ENCODE results near the gene RSU1.
"Not testable (repeated sequence)": the region's sequence is repeated elsewhere in the genome, so short reads cannot be mapped to it uniquely, and the experiment has no call there.

RSU1 gene

GRCh38 chr10:16817125-16818019 lies at the start of gene RSU1:
TSS of gene RSU1 (minus strand) at chr10:16817424. CDS start at chr10:16817081, 343 bp downstream.
- peak; percentile 100 for DNase-seq (ENCODE audit: low read depth in 2 of 2)

DNA sequence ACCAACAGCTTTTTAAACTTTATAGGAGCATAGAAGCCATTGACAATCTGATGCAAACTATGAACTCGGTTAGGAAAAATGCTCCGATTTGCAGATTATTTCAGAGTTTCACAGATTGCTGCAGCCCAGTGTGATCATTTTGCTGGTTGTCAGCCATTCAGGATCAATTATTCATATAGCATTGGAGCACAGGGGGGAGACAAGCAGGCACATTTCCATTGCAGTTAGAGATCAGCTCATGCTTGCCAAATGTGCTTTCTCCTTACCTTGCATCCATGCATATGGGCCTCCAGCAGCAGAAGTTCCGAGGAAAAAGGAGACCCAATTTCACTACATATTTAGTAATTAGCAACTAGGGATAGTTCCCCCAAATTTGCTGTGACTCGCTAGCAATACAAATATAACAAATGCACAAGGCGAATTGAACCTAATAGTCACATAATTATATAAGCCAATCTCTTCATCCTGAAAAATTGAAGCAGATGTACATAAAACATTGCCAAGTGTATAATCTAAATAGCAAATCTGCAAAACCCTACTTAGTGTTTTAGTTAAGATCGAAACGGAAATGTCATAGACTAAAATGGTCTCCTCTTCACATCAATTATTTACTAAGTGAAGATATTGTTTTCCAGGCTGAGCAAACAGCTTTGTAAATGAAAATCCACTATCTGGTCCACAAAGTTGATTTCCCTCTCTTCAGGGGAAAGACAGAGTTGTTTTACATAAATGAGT lies 49.5 kb upstream of the RSU1 start:
- no peak for DNase-seq (ENCODE audit: low read depth in 2 of 2)

- DNase-seq (ENCODE audit: low read depth in 2 of 2), result no peak
Measured at GRCh38 chr10:16865766-16866165, 48.5 kb upstream of the RSU1 start.

- no peak for DNase-seq (ENCODE audit: low read depth in 2 of 2)
Measured at GRCh38 chr10:16863766-16864165, 46.5 kb upstream of the RSU1 start.

DNA sequence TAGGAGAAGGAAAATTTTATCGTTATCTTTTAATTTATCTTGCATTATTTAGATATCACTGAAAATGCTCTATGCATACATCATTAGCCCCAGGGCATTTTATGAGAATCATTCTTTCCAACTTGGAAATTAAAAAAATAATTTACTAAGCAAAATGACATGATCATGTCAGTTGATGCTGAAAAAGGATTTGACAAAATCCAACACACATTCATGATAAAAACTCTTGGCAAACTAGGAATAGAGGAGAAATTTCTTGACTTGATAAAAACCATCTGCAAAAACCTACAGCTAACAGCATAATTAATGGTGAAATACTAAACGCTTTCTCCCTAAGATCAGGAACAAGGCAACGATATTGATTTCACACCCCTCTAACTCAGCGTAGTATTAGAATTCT lies 40.2 kb upstream of the RSU1 start:
- no peak for DNase-seq (ENCODE audit: low read depth in 2 of 2)

DNA sequence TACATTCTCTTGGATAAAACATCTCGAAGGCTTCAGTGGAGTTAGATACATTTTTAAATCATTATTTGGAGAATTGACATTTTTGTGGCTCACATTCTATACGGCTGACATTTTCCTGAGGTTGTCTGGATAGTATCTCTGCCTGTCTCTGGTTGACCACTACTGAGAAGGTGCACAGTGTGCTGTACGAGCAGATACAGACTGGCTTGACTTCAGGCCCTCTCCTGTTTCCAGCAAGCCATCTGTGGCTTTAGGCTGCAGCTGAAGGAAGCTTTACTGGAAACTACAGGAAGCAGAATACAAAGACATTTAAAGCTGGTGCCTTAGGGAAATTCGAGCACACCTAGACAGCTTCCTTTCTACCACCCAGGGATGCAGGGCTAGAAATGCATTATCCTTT lies 39.3 kb upstream of the RSU1 start:
- no peak for DNase-seq (ENCODE audit: low read depth in 2 of 2)

GRCh38 chr10:16856092-16856491 lies 38.9 kb upstream of the RSU1 start:
- DNase-seq (ENCODE audit: low read depth in 2 of 2), result no peak

DNA sequence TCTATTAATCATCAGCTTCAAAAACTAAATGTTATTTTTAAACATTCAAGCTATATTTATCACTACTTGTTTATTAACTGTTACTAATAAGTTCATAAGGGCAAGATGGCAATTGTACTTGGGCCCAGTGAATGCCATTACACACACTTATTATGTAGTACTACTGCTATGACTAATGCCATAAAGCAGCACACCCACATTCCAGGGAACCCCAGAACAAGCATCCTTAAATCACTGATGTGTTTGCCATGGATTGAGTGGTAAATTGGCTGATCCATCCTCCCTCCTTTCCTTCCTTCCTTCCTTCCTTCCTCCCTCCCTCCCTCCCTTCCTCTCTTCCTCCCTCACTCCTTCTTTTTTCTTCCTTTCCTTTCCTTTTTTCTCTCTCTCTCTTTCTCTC lies 37.4 kb upstream of the RSU1 start:
- no peak for DNase-seq (ENCODE audit: low read depth in 2 of 2)

DNA sequence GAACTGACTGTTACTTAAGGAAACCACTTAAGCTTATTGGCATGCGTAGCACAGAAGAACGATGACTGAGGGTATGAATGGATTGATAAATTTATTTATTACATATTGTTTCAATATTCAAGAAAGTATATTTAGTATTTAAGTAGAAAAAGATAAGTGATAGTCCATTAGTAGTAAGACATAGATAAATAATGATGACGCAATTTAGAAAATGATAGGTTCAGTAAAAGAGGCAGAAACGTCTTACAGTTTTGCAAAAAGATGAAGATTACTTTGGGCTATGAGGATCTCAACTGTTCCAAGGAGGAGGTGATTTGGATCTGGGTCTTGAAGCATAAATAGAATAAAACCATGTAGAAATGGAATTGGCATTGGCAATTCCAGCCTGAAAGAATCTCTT lies 36.6 kb upstream of the RSU1 start:
- DNase-seq (ENCODE audit: low read depth in 2 of 2), result no peak

- DNase-seq (ENCODE audit: low read depth in 2 of 2), result no peak
Measured at GRCh38 chr10:16853201-16853600, 36.0 kb upstream of the RSU1 start.

GRCh38 chr10:16852624-16853023 lies 35.4 kb upstream of the RSU1 start:
- no peak for DNase-seq (ENCODE audit: low read depth in 2 of 2)

DNA sequence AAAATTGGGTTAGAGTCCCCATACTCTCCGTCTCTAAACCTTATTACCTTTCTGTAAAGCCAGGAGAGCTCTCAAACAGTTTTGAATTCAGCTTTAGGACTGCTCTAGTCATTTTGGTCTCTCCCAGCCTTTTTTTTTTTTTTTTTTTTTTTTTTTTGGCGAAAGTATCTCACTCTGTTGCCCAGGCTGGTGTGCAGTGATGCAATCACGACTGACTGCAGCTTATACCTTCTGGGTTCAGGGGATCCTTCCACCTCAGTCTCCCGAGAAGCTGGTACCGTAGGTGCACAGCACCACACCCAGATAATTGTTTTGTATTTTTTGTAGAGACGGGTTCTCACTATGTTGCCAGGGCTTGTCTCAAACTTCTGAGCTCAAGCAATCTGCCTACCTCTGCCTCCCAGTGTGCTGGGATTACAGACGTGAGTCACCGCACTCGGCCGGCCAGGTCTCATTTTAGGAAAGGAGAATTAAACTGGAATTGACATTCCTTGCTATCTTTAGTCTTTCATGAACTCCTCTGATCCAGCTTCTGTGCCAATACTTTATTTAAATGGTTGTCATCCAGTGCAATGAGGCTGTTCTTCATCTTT lies 31.4 kb upstream of the RSU1 start:
- DNase-seq (ENCODE audit: low read depth in 2 of 2), result no peak

DNA sequence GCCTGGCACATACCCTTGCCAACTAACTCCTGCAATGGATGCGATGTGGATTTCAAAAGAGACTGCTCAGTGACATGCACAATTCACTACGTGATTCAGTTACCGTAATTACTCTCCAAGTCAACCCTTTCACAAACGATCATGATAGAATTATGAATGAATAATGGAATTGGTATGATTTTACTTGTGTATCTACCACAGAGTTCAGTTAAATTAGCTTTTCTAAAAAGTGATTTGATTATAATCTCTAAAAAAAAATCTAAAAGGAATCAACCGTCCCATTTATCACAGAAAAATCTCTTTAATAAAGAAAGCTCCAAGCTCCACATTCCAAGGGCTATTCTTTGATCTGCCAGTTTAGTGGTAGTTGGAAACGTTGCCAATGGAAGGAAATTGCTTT lies 30.4 kb upstream of the RSU1 start:
- DNase-seq (ENCODE audit: low read depth in 2 of 2), result no peak

DNA sequence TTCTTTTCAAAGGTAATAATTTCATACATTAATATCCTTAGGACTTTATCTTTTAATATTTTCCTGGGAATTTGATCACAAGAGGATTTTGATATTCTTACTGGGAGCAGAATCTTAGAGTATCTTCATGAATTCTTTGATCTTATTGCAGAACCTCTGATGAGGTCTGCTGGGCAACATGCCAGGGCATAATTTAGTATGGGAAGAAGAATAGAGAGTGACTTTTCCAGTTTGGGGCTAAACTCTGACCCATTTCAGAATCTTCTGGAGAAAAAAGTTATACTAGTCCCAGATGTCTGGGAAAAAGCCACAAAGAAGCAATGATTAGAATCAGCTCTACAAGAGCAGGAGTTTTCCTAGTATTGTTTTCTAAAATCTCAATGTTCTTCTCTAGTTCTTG lies 28.0 kb upstream of the RSU1 start:
- DNase-seq (ENCODE audit: low read depth in 2 of 2), result no peak

DNA sequence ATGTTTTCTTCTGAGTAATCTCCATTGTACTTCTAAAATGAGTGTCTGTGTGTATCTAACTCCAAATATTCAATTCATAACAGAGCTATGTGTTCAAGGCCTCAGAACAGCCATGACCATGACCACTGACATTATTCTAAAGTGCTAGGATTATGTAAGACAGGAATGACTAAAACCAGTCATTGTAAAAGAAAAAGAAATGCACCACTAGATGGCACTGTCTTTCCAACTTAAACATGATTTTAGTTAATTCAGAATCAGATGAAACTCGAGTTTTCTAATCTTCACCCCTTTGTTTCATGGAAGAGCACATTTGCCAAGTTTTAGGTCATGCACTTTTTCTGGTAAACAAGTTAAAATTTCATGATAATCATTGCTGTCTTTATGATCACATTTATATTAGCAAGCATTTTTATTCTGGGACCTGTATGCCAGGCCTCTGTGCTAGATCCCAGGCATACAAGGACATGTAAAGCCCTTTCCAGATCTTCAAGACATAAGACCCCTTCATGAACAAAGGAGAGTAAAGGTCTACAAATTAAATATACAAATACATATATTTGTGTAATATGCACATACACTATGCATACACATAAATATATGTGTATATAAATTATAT lies 26.1 kb upstream of the RSU1 start:
- DNase-seq (ENCODE audit: low read depth in 2 of 2), result no peak

- DNase-seq (ENCODE audit: low read depth in 2 of 2), result no peak
Measured at GRCh38 chr10:16835228-16835627, 18.0 kb upstream of the RSU1 start.

DNA sequence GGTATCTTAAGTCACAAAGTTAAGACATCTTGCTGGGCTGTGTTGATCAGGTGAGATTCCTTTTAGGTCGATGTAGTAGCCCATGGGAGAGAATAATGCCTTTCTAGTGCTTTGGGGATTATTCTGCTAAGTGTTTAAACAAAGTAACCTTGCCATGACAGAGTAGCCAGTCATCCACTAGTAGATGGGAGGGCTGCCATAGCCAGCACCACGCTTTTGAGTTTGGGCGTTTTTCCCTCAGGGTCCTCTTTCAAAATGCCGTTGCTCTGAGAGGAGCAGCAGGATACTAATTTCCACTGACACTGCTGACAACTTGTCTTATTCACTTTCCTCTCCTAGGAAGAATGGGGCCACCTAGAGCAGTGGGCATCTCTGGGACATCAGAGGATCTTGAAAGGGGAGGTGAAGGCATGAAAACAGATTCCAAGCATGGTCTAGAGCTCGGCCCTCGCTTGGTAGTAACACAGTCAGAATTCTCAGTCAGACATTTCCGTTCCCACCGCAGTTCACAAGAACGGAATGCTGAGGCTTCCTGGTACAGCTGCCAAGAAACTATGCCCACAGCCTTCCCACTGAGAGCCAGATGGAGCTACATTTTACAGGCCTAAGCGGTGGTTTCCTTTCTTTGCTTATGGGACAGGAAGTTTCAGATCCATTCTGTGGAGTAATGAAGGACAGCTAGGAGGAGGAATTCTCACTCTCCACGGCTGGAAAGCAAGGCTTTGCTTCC lies 15.3 kb upstream of the RSU1 start:
- no peak for DNase-seq (ENCODE audit: low read depth in 2 of 2)

DNA sequence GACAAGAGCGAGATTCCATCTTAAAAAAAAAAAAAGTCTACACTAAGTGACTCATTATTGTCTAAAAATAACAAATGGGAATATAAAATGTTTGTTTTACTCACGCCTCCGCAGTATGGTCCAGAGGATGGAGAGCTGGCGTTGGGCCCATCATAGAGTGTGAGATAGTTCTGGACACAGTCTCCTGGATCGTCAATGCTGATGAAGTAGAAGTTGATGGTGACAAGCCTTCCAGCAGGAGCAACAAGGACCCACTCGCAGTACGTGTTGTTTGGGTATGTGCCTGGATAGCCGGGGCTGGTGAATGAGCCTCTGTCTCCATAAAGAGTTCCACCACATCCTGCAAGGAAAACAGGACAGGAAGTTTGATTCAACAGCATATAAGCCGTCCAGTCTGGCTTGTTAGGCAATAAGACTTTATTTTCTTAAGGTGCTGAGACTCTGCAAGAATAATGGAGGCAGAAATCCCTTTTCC lies 11.5 kb upstream of the RSU1 start:
- no peak for DNase-seq (ENCODE audit: low read depth in 2 of 2)

DNA sequence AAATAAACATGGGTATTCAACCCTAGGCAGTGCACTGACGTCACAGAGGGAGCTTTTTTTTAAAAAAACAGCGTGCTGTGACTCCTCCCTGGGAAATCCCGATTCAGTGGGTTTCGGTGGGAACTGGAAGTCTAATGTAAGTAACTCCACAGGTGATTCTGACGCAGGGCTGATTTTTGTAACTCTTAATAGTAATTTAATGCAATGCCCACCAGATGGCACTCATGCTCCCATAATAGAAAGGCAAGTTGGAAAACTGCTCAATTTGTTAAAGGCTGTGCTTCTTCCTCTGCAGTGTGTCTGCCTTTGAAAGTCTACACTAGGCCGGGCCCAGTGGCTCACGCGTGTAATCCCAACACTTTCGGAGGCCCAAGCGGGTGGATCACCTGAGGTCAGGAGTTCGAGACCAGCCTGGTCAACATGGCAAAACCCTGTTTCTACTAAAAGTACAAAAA lies 10.9 kb upstream of the RSU1 start:
- peak in 1 of 2 donors; percentile 29 for DNase-seq (ENCODE audit: low read depth in 2 of 2)

DNA sequence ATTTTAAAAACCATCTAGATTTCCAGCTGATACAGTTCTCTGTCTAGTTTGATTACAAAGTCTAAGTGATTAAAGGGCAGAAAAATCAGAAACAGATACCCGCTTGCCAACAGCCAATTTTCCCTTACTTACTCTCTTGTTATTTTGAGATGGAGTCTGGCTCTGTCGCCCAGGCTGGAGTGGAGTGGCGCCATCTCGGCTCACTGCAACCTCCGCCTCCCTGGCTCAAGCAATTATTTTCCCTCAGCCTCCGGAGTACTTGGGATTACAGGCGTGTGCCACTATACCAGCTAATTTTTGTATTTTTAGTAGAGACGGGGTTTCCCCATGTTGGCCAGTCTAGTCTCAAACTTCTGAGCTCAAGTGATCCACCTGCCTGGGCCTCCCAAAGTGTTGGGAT lies 10.2 kb upstream of the RSU1 start:
- DNase-seq (ENCODE audit: low read depth in 2 of 2), result not testable (repeated sequence)

GRCh38 chr10:16822726-16823360 lies 5.6 kb upstream of the RSU1 start:
- DNase-seq (ENCODE audit: low read depth in 2 of 2), result no peak
